Measurements from ENCODE around the gene RNF38.

GRCh38 chr9:36398745-36399144 is 1.3 kb downstream of the RNF38 start:
- TF ChIP-seq YY1 (IDR thresholded peaks at IDR 0.05; ENCODE audit: insufficient read depth, insufficient read length) (no peak), SUZ12 (IDR thresholded peaks at IDR 0.05; ENCODE audit: extremely low read depth, insufficient read depth, insufficient read length) (no peak), ZNF274 (IDR thresholded peaks at IDR 0.05; ENCODE audit: low read depth, low read length) (no peak)

Data from NT2/D1 (cell line).